HEK293T (cell line): ENCODE data around the gene CCDC43.

Experiments
- ARNT ChIP-seq: fragments of 450-650 bp; IDR thresholded peaks from 2 replicates; pipeline ENCODE4 v1.6.1; 2017; ENCODE audit warnings: mild to moderate bottlenecking
- BHLHE40 ChIP-seq: fragments of 450-650 bp; IDR thresholded peaks from 2 replicates; pipeline ENCODE4 v1.6.1; 2016; ENCODE audit warnings: mild to moderate bottlenecking, moderate library complexity, borderline replicate concordance
- ELF4 ChIP-seq: fragments of 450-650 bp; IDR thresholded peaks from 2 replicates; pipeline ENCODE4 v1.6.1; 2017; ENCODE audit warnings: antibody characterized with exemption
- FOXA1 ChIP-seq: fragments of 450-650 bp; IDR thresholded peaks from 2 replicates; pipeline ENCODE4 v1.6.1; 2016; ENCODE audit warnings: mild to moderate bottlenecking
- FOXK2 ChIP-seq: fragments of 450-650 bp; IDR thresholded peaks from 2 replicates; pipeline ENCODE4 v1.6.1; 2016; ENCODE audit warnings: mild to moderate bottlenecking
- FOXM1 ChIP-seq: fragments of 450-650 bp; IDR thresholded peaks from 2 replicates; pipeline ENCODE4 v1.6.1; 2017; ENCODE audit warnings: mild to moderate bottlenecking, borderline replicate concordance
- PKNOX1 ChIP-seq: fragments of 450-650 bp; IDR thresholded peaks from 2 replicates; pipeline ENCODE4 v1.6.1; 2016

DNA sequence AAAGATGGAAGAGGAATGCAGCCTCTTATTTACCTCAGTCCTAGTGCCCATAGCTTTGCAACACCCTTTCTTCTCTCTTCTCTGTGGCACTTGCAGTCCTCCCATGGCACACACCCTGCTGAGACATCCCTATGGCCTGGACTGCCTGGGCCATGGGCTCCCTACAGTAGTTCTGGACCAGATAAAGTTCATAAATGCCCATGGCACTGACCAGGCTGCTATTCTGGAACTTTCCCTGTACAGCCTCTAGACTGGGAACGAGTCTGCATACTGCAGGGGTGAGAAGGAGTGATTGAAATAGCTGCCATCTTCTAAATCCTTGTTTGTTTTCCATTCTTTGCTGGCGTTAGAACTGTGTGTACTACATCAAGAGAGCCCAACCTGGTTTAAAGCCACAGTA is 44.7 kb upstream of the CCDC43 start:
- no peak for TF ChIP-seq ELF4
- TF ChIP-seq BHLHE40, result no peak
- no peak for TF ChIP-seq FOXK2
- no peak for TF ChIP-seq FOXM1
- TF ChIP-seq ARNT, result no peak
- TF ChIP-seq PKNOX1, result no peak
- no peak for TF ChIP-seq FOXA1
